Activated CD8-positive, alpha-beta memory T cell treated with anti-CD3 and anti-CD28 coated beads, Interleukin-2, amount 10 ng/mL, durations not matched to agents 7 days and 5 days (primary cell): Measurements from ENCODE around the gene C19orf12. TPM values are rescaled to one million over a fixed set of nuclear protein-coding genes. Genes with fewer than 3 reads are reported as not detected.

ENCODE experiments used
- ATAC-seq: fragments of 150-1000 bp; cut with Tn5 transposase; one replicate; pipeline ENCODE4 v1.10.0; 2021; ENCODE audit warnings: moderate library complexity
- CTCF ChIA-PET: fragments of 350-600 bp; sonication (Branson Sonifier 250); formaldehyde crosslinking; loops from one replicate; lab custom pipeline; 2021; ENCODE audit warnings: antibody characterized with exemption; lab: Charles Lee
- DNase-seq: peaks from one replicate; pipeline ENCODE4 v3.0.0-alpha.2; 2020
- H3K27ac Mint-ChIP-seq: one replicate; pipeline ENCODE4 v1.8.0; 2021; ENCODE audit warnings: mild to moderate bottlenecking, mixed read lengths
- H3K27me3 Mint-ChIP-seq: one replicate; pipeline ENCODE4 v1.8.0; 2021; ENCODE audit warnings: mixed read lengths
- H3K36me3 Mint-ChIP-seq: one replicate; pipeline ENCODE4 v1.8.0; 2021; ENCODE audit warnings: mild to moderate bottlenecking, mixed read lengths
- H3K4me1 Mint-ChIP-seq: one replicate; pipeline ENCODE4 v1.8.0; 2021; ENCODE audit warnings: mixed read lengths
- H3K4me3 Mint-ChIP-seq: one replicate; pipeline ENCODE4 v1.8.0; 2021; ENCODE audit warnings: mild to moderate bottlenecking, moderate library complexity, mixed read lengths
- H3K9me3 Mint-ChIP-seq: one replicate; pipeline ENCODE4 v1.8.0; 2022; ENCODE audit warnings: low read depth, mixed read lengths
- total RNA-seq, 2 experiments: library from RNA; stranded (reverse); gene quantifications; one replicate each; pipeline ENCODE4 v1.2.3, GENCODE V29; 2021

The C19orf12 gene
- 10 to 100 TPM; 43.6 to 44.1 TPM for total RNA-seq

DNA sequence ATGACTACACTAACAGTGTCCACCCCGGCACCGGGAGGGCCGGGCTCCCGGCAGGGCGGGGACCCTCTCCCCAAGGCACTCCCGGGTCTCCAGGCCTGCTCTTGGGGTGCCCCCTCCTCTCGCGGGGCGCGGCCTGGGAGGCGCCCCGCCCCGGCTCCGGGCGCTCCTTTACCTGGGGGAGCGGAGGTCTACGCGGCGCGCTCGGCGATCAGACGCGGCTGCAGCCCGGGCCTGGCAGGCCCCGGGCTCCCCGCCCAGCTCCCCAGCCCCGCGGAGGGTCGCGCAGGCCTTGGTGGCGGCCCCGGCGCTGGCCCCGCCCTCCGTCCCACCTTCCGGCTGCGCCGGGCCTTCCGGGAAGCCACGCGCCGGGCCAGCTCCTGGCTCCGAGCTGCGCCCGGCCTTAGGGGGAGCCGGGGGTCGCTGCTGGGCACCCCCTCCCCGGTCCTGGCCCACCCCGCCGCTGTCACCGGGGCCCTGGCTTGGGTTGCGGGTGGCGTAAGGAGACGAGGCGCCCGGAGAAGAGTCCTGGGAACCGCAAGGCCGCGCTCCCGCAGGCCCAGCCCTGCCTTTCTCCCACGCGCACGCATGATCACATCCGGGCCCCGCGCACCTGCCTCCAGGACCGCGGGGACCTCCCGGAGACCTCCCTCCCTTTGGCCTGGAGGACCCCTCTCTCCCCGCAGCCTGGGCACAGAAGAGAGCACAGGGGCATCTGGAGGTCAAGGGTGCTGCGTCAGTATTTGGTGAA lies at the start of gene C19orf12:
Gene C19orf12, minus strand, starts transcription at position 309 of the 748 bp plus-strand sequence. CDS start 6,848 bp downstream, outside the sequence.
- Mint-ChIP-seq H3K36me3 (peaks cover 22% of the 10 kb centered on the region), H3K9me3 (no peaks in the 10 kb centered on the region), H3K27me3 (no peaks in the 10 kb centered on the region), H3K27ac (peak within 1 kb of the TSS; percentile 98), H3K4me1 (peaks cover 53% of the 10 kb centered on the region), H3K4me3 (peak within 1 kb of the TSS; percentile 96)
- ATAC-seq (peak; percentile 69), DNase-seq (peak; percentile 80)
- CTCF ChIA-PET: interaction anchor here (0.7 to 10.3 kb wide), 21 partner anchors 9 to 143 kb away, joined by 3 to 193 read pairs (median 9); partner anchors contain the start of genes PLEKHF1 and POP4

DNA sequence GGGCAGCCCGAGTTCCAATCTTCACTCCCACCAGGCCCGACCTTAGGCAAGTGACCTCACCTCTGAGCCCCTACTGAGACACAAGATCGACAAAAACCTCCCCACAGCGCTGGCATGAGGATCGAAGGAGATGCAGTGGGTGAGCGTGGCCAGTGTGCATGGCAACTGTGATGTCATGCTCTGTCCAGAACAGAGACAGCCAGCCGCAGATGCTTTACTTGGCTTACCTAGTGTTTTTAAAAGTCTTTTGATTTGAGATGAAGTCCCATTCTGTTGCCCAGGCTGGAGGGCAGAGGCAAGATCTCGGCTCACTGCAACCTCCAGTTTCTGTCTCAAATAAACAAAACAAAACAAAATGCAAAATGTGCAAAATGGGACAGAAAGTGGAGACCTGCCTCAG lies 49.3 kb upstream of the C19orf12 start:
- DNase-seq: no peak
- peaks cover 13% of the 10 kb centered on the region for H3K27me3 Mint-ChIP-seq
- CTCF ChIA-PET: interaction anchor here (2.2 kb wide), 1 partner anchor 46 kb away, joined by 5 read pairs; no protein-coding TSS in a partner anchor

DNA sequence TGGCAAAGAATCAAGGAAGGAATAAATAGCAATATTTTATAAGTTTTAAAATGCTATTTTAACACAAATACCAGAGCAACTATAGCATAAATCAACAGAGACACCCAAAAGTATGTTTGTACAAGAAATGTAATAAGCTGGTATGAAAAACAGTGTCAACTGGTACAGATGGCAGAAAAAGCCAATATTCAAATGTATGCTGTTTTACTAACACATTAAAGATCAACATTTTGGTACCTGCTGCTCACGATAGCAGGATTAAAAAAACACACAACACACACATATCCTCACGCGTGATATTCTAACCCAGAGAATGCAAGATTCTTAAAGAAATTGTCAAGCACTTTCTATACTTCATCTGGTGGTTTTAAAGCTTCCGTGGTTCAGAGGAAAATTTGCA lies 48.1 kb upstream of the C19orf12 start:
- no peaks in the 10 kb centered on the region for H3K9me3 Mint-ChIP-seq
- H3K4me1 Mint-ChIP-seq: peaks cover 2% of the 10 kb centered on the region
- H3K27me3 Mint-ChIP-seq: peaks cover 13% of the 10 kb centered on the region
- CTCF ChIA-PET: interaction anchor here (2.2 to 4.7 kb wide), 2 partner anchors 33 to 47 kb away, joined by 5 to 34 read pairs; no protein-coding TSS in a partner anchor
- H3K27ac Mint-ChIP-seq: no peak overlapping the region
- no peaks in the 10 kb centered on the region for H3K36me3 Mint-ChIP-seq
- ATAC-seq (no peak), DNase-seq (no peak)
- no peak overlapping the region for H3K4me3 Mint-ChIP-seq

More for the DNA sequence above, 49.3 kb upstream of the C19orf12 start:
- Mint-ChIP-seq H3K9me3 (no peaks in the 10 kb centered on the region), H3K4me1 (peaks cover 2% of the 10 kb centered on the region), H3K4me3 (no peak overlapping the region), H3K36me3 (no peaks in the 10 kb centered on the region), H3K27ac (no peak overlapping the region)
- ATAC-seq: no peak

DNA sequence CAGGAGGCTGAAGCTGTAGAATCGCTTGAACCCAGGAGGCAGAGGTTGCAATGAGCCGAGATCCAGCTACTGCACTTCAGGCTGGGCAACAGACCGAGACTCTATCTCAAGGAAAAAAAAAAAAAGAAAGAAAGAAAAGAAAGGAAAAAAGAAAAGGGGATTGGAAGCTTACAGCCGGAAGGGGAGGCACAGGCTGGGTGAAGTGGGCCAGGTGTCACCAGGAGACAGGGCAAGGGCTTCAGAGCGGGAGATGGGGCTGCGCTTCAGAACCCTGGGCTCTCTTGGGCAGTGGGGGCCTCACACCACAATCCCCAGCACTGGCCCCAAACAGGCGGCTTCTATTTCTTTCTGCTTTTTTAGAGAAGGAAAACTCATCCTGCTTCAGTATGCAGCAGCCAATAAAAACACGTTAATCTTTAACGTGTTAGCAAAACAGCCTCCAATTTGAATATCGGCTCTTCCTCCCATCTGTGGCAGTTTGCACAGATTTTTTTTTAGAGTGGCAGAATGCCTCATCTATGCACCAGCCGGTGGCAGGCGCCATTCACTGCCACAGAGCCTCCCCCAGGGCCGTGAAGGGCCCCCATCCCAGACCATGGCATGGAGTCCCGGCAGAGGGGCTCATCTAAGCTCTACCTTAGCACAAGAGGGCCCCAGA lies 46.6 kb upstream of the C19orf12 start:
- peaks cover 2% of the 10 kb centered on the region for H3K4me1 Mint-ChIP-seq
- no peaks in the 10 kb centered on the region for H3K9me3 Mint-ChIP-seq
- ATAC-seq (no peak), DNase-seq (no peak)
- H3K4me3 Mint-ChIP-seq: no peak overlapping the region
- no peak overlapping the region for H3K27ac Mint-ChIP-seq
- peaks cover 13% of the 10 kb centered on the region for H3K27me3 Mint-ChIP-seq
- CTCF ChIA-PET: interaction anchor here (0.6 to 5.0 kb wide), 8 partner anchors 10 to 125 kb away, joined by 3 to 92 read pairs (median 12); no protein-coding TSS in a partner anchor
- no peaks in the 10 kb centered on the region for H3K36me3 Mint-ChIP-seq

DNA sequence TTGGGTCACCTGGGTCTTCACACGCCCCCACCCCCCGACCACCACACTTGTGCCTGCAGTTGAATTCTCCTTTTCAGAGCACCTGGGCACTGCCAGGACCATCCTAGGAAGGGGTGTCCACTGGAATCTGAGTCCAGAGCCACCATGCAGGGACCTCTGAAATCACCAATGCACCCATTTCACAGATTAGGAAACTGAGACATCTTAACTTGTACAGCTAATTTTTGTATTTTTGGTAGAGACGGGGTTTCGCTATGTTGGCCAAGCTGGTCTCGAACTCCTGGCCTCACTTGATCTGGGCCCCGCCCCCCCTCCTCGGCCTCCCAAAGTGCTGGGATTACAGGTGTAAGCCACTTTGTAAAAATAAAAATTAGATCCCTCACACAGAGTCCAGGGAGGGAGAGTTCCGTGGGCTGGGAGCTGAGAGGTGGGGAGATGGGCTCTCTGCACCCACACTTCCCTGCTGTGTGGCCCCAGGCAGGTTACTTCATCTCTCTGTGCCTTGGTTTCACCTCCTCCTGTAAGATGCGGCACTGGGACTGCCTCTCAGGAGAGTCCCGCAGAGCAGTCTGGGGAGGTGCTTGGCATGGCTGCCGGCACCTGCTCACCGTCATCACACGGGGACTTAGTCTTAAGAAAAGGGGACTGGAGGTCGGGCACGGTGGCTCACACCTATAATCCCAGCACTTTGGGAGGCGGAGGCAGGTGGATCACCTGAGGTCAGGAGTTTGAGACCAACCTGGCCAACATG lies 45.9 kb upstream of the C19orf12 start:
- H3K27me3 Mint-ChIP-seq: peaks cover 13% of the 10 kb centered on the region
- no peaks in the 10 kb centered on the region for H3K9me3 Mint-ChIP-seq
- H3K4me3 Mint-ChIP-seq: no peak overlapping the region
- no peak for DNase-seq
- CTCF ChIA-PET: interaction anchor here (0.9 to 5.0 kb wide), 18 partner anchors 10 to 126 kb away, joined by 3 to 92 read pairs (median 6); partner anchors contain the start of gene C19orf12
- H3K4me1 Mint-ChIP-seq: peaks cover 2% of the 10 kb centered on the region
- no peak for ATAC-seq
- H3K36me3 Mint-ChIP-seq: no peaks in the 10 kb centered on the region
- H3K27ac Mint-ChIP-seq: no peak overlapping the region

DNA sequence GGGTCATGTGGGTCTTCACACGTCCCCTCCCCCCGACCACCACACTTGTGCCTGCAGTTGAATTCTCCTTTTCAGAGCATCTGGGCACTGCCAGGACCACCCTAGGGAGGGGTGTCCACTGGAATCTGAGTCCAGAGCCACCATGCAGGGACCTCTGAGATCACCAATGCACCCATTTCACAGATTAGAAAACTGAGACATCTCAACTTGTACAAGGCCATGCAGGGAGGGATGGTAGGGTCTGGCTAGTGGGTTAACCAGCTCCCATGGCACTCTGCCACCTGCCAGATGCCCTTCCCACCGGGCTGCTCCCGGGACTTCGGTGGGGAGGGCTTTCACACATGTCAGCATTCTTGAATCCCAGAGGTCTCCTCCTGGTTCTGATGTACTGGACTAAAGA lies 44.3 kb upstream of the C19orf12 start:
- Mint-ChIP-seq H3K27me3 (peaks cover 10% of the 10 kb centered on the region), H3K4me3 (no peak overlapping the region), H3K27ac (no peak overlapping the region), H3K4me1 (peaks cover 2% of the 10 kb centered on the region), H3K9me3 (no peaks in the 10 kb centered on the region), H3K36me3 (no peaks in the 10 kb centered on the region)
- ATAC-seq: no peak
- CTCF ChIA-PET: interaction anchor here (0.6 to 5.0 kb wide), 38 partner anchors 8 to 246 kb away, joined by 3 to 92 read pairs (median 5); partner anchors contain the start of genes C19orf12 and URI1
- no peak for DNase-seq

DNA sequence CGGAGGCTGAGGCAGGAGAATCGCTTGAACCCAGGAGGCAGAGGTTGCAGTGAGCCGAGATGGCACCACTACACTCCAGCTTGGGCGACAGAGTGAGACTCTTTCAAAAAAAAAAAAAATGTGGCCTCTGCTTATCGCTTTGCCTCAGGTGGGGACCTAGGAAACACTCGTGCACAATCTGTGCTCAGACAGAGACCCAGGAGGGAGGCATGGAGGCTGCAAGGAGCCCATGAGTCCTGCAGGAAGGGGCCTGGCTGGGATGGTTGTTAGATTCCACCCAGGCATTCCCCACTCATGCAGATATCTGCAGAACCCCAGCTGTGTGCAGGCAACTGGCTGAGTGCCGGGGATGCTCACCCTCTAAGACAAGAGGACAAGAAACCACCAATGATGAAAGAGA lies 43.8 kb upstream of the C19orf12 start:
- Mint-ChIP-seq H3K4me1 (peaks cover 2% of the 10 kb centered on the region), H3K36me3 (no peaks in the 10 kb centered on the region), H3K27me3 (peaks cover 10% of the 10 kb centered on the region), H3K4me3 (no peak overlapping the region), H3K9me3 (no peaks in the 10 kb centered on the region), H3K27ac (no peak overlapping the region)
- ATAC-seq (no peak), DNase-seq (no peak)
- CTCF ChIA-PET: interaction anchor here (0.9 to 5.0 kb wide), 9 partner anchors 13 to 246 kb away, joined by 3 to 92 read pairs (median 7); partner anchors contain the start of gene C19orf12

DNA sequence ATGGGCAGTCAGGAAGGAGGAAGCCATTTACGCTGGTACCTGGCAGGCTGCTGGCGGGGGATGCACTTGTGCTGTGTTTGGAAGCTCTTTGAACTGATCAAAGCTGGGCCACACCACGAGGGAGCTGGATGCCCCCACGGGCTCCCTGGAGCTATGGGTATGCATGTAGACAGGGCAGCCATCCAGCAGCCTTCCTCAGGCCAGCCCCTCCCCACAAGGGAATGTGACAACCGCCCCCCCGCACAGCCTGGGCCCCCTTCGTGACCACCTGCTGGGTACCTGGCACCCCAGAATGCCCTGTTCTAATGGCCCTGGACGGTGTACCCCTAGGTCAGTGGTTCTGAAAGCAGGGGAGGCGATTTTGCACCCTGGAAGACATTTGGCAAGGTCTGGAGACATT lies 42.5 kb upstream of the C19orf12 start:
- Mint-ChIP-seq H3K27me3 (peaks cover 4% of the 10 kb centered on the region), H3K9me3 (no peaks in the 10 kb centered on the region), H3K27ac (no peak overlapping the region), H3K36me3 (no peaks in the 10 kb centered on the region), H3K4me1 (peaks cover 2% of the 10 kb centered on the region), H3K4me3 (no peak overlapping the region)
- no peak for ATAC-seq
- CTCF ChIA-PET: interaction anchor here (1.5 to 5.0 kb wide), 2 partner anchors 14 to 115 kb away, joined by 4 to 92 read pairs; no protein-coding TSS in a partner anchor
- DNase-seq: no peak

DNA sequence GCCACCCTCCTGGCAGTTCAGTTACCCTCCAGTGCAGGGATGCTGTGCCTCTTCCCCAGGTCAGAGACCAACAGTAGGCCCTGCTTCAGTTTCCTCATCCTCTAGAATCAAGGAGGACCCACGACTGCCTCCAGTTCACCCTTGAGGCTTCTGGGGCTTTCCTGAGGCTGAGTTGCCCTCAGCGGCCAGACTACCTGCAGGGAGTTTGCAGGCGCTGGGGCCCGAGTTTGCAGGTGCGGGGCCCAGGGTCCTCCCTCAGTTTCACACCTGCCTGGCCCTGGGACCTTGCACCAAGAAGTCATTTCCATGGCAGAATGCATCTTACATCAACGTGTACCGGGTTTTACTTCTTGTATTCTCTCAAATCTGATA lies 38.9 kb upstream of the C19orf12 start:
- CTCF ChIA-PET: no interaction called here

DNA sequence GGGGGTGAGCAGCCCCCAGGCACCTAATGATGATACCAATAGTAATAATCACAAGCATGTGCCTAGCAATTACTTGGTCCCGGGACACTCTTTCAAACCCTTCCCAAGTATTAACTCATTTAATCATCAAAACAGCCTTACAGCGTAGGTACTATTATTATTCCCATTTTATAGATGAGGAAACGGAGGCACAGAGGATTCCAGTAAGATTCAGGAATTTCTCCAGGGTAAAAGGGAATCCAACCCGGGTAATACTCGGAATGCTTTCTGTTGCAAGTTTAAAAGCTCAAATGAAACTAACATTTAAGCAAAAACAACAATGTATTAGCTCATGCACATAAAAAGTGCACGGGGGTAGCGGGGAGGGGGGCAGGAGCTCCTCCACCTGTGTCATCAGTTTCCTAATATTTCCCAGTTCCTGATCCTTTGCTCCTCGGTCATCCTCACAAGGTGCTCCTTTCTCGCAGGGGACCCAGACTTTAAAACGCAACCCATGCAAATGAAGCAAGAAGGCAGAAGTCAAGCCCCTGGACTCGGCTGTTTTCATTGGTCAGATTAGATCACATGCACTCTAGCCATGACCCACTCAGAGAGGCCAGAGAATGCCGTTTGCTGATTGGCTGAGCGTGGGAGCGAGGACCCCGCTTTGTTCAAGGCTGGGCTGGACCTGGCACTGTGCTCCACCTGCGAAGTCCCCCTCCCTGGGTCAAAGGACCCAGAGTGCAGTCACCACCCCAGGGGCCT lies 38.3 kb upstream of the C19orf12 start:
- Mint-ChIP-seq H3K4me1 (no peaks in the 10 kb centered on the region), H3K27me3 (peaks cover 11% of the 10 kb centered on the region), H3K4me3 (no peak overlapping the region), H3K36me3 (no peaks in the 10 kb centered on the region), H3K9me3 (no peaks in the 10 kb centered on the region), H3K27ac (no peak overlapping the region)
- no peak for ATAC-seq
- no peak for DNase-seq
- CTCF ChIA-PET: interaction anchor here (1.0 kb wide), 1 partner anchor 119 kb away, joined by 3 read pairs; no protein-coding TSS in a partner anchor

More for the DNA sequence above, 38.9 kb upstream of the C19orf12 start:
- Mint-ChIP-seq H3K27ac (no peak overlapping the region), H3K36me3 (no peaks in the 10 kb centered on the region), H3K4me1 (no peaks in the 10 kb centered on the region), H3K27me3 (peaks cover 11% of the 10 kb centered on the region), H3K4me3 (no peak overlapping the region), H3K9me3 (no peaks in the 10 kb centered on the region)
- no peak for DNase-seq
- no peak for ATAC-seq

DNA sequence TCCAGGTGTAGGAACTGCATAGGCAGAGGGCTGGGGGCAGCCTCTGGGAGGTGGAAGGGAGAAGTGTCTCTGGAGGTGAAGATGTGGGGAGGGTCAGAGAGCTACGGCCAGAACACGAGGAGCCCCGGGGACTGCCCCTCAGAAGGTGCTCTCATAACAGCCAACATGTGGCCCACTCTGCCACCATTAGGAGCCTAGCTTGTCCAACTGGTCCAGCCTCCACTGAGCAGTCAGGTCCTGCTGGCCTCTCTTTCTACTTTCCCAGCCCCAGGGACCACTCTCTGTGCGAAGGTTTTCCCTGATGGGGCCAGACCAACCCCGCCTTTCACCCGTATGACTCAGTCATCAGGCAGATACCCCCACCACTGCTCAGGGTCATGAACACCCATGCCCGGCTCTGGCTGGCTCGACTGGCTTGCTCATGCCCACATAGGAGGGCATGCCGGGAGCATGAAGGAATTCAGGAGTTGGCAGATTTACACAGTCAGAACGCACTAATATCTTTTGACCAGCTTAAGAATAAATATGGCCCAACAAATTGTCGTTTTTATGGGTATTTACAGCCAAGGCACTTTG lies 37.5 kb upstream of the C19orf12 start:
- CTCF ChIA-PET: interaction anchor here (1.0 to 2.1 kb wide), 2 partner anchors 8 to 120 kb away, joined by 3 to 6 read pairs; no protein-coding TSS in a partner anchor
- no peak overlapping the region for H3K4me3 Mint-ChIP-seq
- no peak overlapping the region for H3K27ac Mint-ChIP-seq
- peaks cover 11% of the 10 kb centered on the region for H3K27me3 Mint-ChIP-seq
- H3K9me3 Mint-ChIP-seq: no peaks in the 10 kb centered on the region
- ATAC-seq (no peak), DNase-seq (no peak)
- no peaks in the 10 kb centered on the region for H3K36me3 Mint-ChIP-seq
- H3K4me1 Mint-ChIP-seq: no peaks in the 10 kb centered on the region

DNA sequence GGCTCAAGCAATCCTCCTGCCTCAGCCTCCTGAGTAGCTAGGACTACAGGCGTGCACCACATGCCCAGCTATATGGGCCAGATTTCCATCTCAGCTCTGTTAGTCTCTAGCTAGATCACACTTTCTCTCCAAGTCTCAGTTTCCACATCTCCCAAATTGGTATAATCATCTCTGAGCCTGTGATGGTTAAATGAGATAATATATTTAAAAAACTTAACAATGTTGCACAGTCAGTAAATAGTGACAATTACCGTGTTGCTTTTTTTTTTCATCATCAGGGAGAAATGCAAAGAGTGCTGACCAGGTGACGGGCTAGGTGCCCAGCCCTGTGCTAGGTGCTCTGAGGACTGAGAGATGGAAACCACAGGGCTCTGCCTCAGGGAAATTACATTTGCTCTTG lies 36.9 kb upstream of the C19orf12 start:
- H3K27me3 Mint-ChIP-seq: peaks cover 11% of the 10 kb centered on the region
- H3K27ac Mint-ChIP-seq: no peak overlapping the region
- ATAC-seq: no peak
- H3K4me3 Mint-ChIP-seq: no peak overlapping the region
- DNase-seq: no peak
- CTCF ChIA-PET: interaction anchor here (2.1 kb wide), 1 partner anchor 8 kb away, joined by 6 read pairs; no protein-coding TSS in a partner anchor
- H3K36me3 Mint-ChIP-seq: no peaks in the 10 kb centered on the region
- no peaks in the 10 kb centered on the region for H3K4me1 Mint-ChIP-seq
- H3K9me3 Mint-ChIP-seq: no peaks in the 10 kb centered on the region
